ENCODE data around the gene HTRA3. TPM values are rescaled to one million over a fixed set of nuclear protein-coding genes. Genes with fewer than 3 reads are reported as not detected.
A peak's percentile ranks its signal among the peaks of the same experiment; 100 is the strongest.

HTRA3 gene
- total and polyA plus RNA-seq, 2 experiments from 2014 or later, result 6.9 to 15.7 TPM

GRCh38 chr4:8276358-8277240 is 7.0 kb downstream of the HTRA3 start:
- peak in 1 of 2 donors; percentile 66 for DNase-seq (ENCODE audit: low read depth in 1 of 2, low spot score in 1 of 2)
- H3K9me3 ChIP-seq (ENCODE audit: low read depth), result no peaks in the 10 kb centered on the region
- H3K4me1 ChIP-seq (ENCODE audit: low read depth), result no peaks in the 10 kb centered on the region
- no peak overlapping the region for H3K4me3 ChIP-seq
- TF ChIP-seq, protein P1, sequence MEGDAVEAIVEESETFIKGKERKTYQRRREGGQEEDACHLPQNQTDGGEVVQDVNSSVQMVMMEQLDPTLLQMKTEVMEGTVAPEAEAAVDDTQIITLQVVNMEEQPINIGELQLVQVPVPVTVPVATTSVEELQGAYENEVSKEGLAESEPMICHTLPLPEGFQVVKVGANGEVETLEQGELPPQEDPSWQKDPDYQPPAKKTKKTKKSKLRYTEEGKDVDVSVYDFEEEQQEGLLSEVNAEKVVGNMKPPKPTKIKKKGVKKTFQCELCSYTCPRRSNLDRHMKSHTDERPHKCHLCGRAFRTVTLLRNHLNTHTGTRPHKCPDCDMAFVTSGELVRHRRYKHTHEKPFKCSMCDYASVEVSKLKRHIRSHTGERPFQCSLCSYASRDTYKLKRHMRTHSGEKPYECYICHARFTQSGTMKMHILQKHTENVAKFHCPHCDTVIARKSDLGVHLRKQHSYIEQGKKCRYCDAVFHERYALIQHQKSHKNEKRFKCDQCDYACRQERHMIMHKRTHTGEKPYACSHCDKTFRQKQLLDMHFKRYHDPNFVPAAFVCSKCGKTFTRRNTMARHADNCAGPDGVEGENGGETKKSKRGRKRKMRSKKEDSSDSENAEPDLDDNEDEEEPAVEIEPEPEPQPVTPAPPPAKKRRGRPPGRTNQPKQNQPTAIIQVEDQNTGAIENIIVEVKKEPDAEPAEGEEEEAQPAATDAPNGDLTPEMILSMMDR (IDR thresholded peaks at IDR 0.05; ENCODE audit: low read depth, low read length), result no peak
- no peaks in the 10 kb centered on the region for H3K36me3 ChIP-seq
- H3K27me3 ChIP-seq, result no peaks in the 10 kb centered on the region
- no peak overlapping the region for H3K27ac ChIP-seq

GRCh38 chr4:8277356-8278008 is 7.9 kb downstream of the HTRA3 start:
- no peaks in the 10 kb centered on the region for H3K27me3 ChIP-seq
- DNase-seq (ENCODE audit: low read depth in 1 of 2, low spot score in 1 of 2), result no peak
- no peaks in the 10 kb centered on the region for H3K9me3 ChIP-seq (ENCODE audit: low read depth)
- no peaks in the 10 kb centered on the region for H3K4me1 ChIP-seq (ENCODE audit: low read depth)
- no peaks in the 10 kb centered on the region for H3K36me3 ChIP-seq
- no peak overlapping the region for H3K27ac ChIP-seq
- no peak overlapping the region for H3K4me3 ChIP-seq
- TF ChIP-seq, protein P1 (IDR thresholded peaks at IDR 0.05; ENCODE audit: low read depth, low read length), result no peak

DNA sequence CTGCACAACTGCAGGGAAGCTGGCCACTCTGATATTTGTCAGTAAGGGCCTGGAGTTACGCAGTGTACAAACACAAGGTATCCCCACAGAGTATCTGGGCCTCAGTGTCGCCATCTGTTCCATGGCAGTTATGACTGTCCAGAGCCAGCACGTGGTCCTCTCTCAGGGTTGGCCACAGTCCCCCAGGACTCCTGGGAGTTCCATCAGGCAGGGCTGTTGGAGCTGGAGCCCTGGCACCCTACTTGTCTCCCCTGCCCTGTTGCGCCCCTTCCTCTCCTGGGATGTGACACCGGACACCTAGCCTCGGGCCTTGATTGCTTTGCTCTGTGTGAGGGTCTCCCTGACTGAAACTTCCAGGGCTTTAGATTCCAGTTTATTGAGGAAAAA is 8.4 kb downstream of the HTRA3 start:
- TF ChIP-seq, protein P1 (IDR thresholded peaks at IDR 0.05; ENCODE audit: low read depth, low read length), result no peak
- no peaks in the 10 kb centered on the region for H3K4me1 ChIP-seq (ENCODE audit: low read depth)

GRCh38 chr4:8278421-8279287 is 9.1 kb downstream of the HTRA3 start:
- TF ChIP-seq, protein P1 (IDR thresholded peaks at IDR 0.05; ENCODE audit: low read depth, low read length), result no peak
- no peak overlapping the region for H3K27ac ChIP-seq
- no peak overlapping the region for H3K4me3 ChIP-seq
- H3K9me3 ChIP-seq (ENCODE audit: low read depth), result no peaks in the 10 kb centered on the region
- peak in 1 of 2 donors; percentile 95 for DNase-seq (ENCODE audit: low read depth in 1 of 2, low spot score in 1 of 2)
- no peaks in the 10 kb centered on the region for H3K36me3 ChIP-seq
- H3K4me1 ChIP-seq (ENCODE audit: low read depth), result no peaks in the 10 kb centered on the region
- no peaks in the 10 kb centered on the region for H3K27me3 ChIP-seq

More for the DNA sequence above, 8.4 kb downstream of the HTRA3 start:
- H3K36me3 ChIP-seq, result no peaks in the 10 kb centered on the region
- no peaks in the 10 kb centered on the region for H3K9me3 ChIP-seq (ENCODE audit: low read depth)
- no peak overlapping the region for H3K27ac ChIP-seq
- H3K27me3 ChIP-seq, result no peaks in the 10 kb centered on the region
- peak in 1 of 2 donors; percentile 36 for DNase-seq (ENCODE audit: low read depth in 1 of 2, low spot score in 1 of 2)
- no peak overlapping the region for H3K4me3 ChIP-seq

Data from cardiac muscle cell (in vitro differentiated cells and primary cell).